ENCODE measurements around the gene ENPP3. TPM values are rescaled to one million over a fixed set of nuclear protein-coding genes. Genes with fewer than 3 reads are reported as not detected.

Gene ENPP3
- total RNA-seq, 1 donor from 2014 or later = 1.0 TPM

GRCh38 chr6:131782764-131783163, 145.7 kb downstream of the ENPP3 start:
- no peak overlapping the region for H3K4me3 ChIP-seq (ENCODE audit: low read length in 3 of 3)
- no peak overlapping the region for H3K27ac ChIP-seq (ENCODE audit: low read depth, low read length)
- H3K27me3 ChIP-seq (ENCODE audit: control insufficient read depth in 3 of 3, insufficient read depth in 3 of 3, low read length in 3 of 3) = no peaks in the 10 kb centered on the region
- peaks cover 0 to 4% (median 0%) of the 10 kb centered on the region in 3 donors for H3K4me1 ChIP-seq (ENCODE audit: control insufficient read depth in 3 of 3, insufficient read depth in 3 of 3, low read length in 3 of 3)
- no peaks in the 10 kb centered on the region for H3K9me3 ChIP-seq (ENCODE audit: control insufficient read depth in 3 of 3, low read length in 3 of 3)
- no peaks in the 10 kb centered on the region for H3K36me3 ChIP-seq (ENCODE audit: control insufficient read depth in 3 of 3, insufficient read depth in 3 of 3, low read length in 3 of 3)
- no peak overlapping the region for H3K9ac ChIP-seq (ENCODE audit: low read depth in 1 of 3, low read length in 3 of 3)

- no peak overlapping the region for H3K9ac ChIP-seq (ENCODE audit: low read depth in 1 of 3, low read length in 3 of 3)
- H3K9me3 ChIP-seq (ENCODE audit: control insufficient read depth in 3 of 3, low read length in 3 of 3) = no peaks in the 10 kb centered on the region
- peaks cover 0 to 4% (median 0%) of the 10 kb centered on the region in 3 donors for H3K4me1 ChIP-seq (ENCODE audit: control insufficient read depth in 3 of 3, insufficient read depth in 3 of 3, low read length in 3 of 3)
- no peaks in the 10 kb centered on the region for H3K27me3 ChIP-seq (ENCODE audit: control insufficient read depth in 3 of 3, insufficient read depth in 3 of 3, low read length in 3 of 3)
- H3K4me3 ChIP-seq (ENCODE audit: low read length in 3 of 3) = no peak overlapping the region
- no peak overlapping the region for H3K27ac ChIP-seq (ENCODE audit: low read depth, low read length)
- no peaks in the 10 kb centered on the region for H3K36me3 ChIP-seq (ENCODE audit: control insufficient read depth in 3 of 3, insufficient read depth in 3 of 3, low read length in 3 of 3)
Measured at GRCh38 chr6:131784561-131784960, 147.5 kb downstream of the ENPP3 start.

- H3K9ac ChIP-seq (ENCODE audit: low read depth in 1 of 3, low read length in 3 of 3) = no peak overlapping the region
- no peaks in the 10 kb centered on the region for H3K27me3 ChIP-seq (ENCODE audit: control insufficient read depth in 3 of 3, insufficient read depth in 3 of 3, low read length in 3 of 3)
- peaks cover 0 to 4% (median 0%) of the 10 kb centered on the region in 3 donors for H3K4me1 ChIP-seq (ENCODE audit: control insufficient read depth in 3 of 3, insufficient read depth in 3 of 3, low read length in 3 of 3)
- H3K36me3 ChIP-seq (ENCODE audit: control insufficient read depth in 3 of 3, insufficient read depth in 3 of 3, low read length in 3 of 3) = no peaks in the 10 kb centered on the region
- H3K4me3 ChIP-seq (ENCODE audit: low read length in 3 of 3) = no peak overlapping the region
- no peak overlapping the region for H3K27ac ChIP-seq (ENCODE audit: low read depth, low read length)
- H3K9me3 ChIP-seq (ENCODE audit: control insufficient read depth in 3 of 3, low read length in 3 of 3) = no peaks in the 10 kb centered on the region
Measured at GRCh38 chr6:131787079-131787478, 150.0 kb downstream of the ENPP3 start.

GRCh38 chr6:131787766-131788712, 150.9 kb downstream of the ENPP3 start:
- H3K27me3 ChIP-seq (ENCODE audit: control insufficient read depth in 3 of 3, insufficient read depth in 3 of 3, low read length in 3 of 3) = no peaks in the 10 kb centered on the region
- H3K9me3 ChIP-seq (ENCODE audit: control insufficient read depth in 3 of 3, low read length in 3 of 3) = no peaks in the 10 kb centered on the region
- H3K4me1 ChIP-seq (ENCODE audit: control insufficient read depth in 3 of 3, insufficient read depth in 3 of 3, low read length in 3 of 3) = peaks cover 0 to 4% (median 0%) of the 10 kb centered on the region in 3 donors
- H3K9ac ChIP-seq (ENCODE audit: low read depth in 1 of 3, low read length in 3 of 3) = no peak overlapping the region
- no peak overlapping the region for H3K4me3 ChIP-seq (ENCODE audit: low read length in 3 of 3)
- H3K27ac ChIP-seq (ENCODE audit: low read depth, low read length) = no peak overlapping the region
- H3K36me3 ChIP-seq (ENCODE audit: control insufficient read depth in 3 of 3, insufficient read depth in 3 of 3, low read length in 3 of 3) = no peaks in the 10 kb centered on the region

- H3K27me3 ChIP-seq (ENCODE audit: control insufficient read depth in 3 of 3, insufficient read depth in 3 of 3, low read length in 3 of 3) = no peaks in the 10 kb centered on the region
- no peak overlapping the region for H3K27ac ChIP-seq (ENCODE audit: low read depth, low read length)
Measured at GRCh38 chr6:131789219-131789618, 152.1 kb downstream of the ENPP3 start.

GRCh38 chr6:131791476-131791875, 154.4 kb downstream of the ENPP3 start:
- Histone ChIP-seq H3K4me1 (ENCODE audit: control insufficient read depth in 3 of 3, insufficient read depth in 3 of 3, low read length in 3 of 3) (peaks cover 0 to 2% (median 0%) of the 10 kb centered on the region in 3 donors), H3K27me3 (ENCODE audit: control insufficient read depth in 3 of 3, insufficient read depth in 3 of 3, low read length in 3 of 3) (no peaks in the 10 kb centered on the region), H3K27ac (ENCODE audit: low read depth, low read length) (no peak overlapping the region), H3K9ac (ENCODE audit: low read depth in 1 of 3, low read length in 3 of 3) (no peak overlapping the region), H3K36me3 (ENCODE audit: control insufficient read depth in 3 of 3, insufficient read depth in 3 of 3, low read length in 3 of 3) (no peaks in the 10 kb centered on the region), H3K9me3 (ENCODE audit: control insufficient read depth in 3 of 3, low read length in 3 of 3) (no peaks in the 10 kb centered on the region), H3K4me3 (ENCODE audit: low read length in 3 of 3) (no peak overlapping the region)

More at GRCh38 chr6:131789219-131789618, 152.1 kb downstream of the ENPP3 start:
- Histone ChIP-seq H3K9ac (ENCODE audit: low read depth in 1 of 3, low read length in 3 of 3) (no peak overlapping the region), H3K4me3 (ENCODE audit: low read length in 3 of 3) (no peak overlapping the region), H3K36me3 (ENCODE audit: control insufficient read depth in 3 of 3, insufficient read depth in 3 of 3, low read length in 3 of 3) (no peaks in the 10 kb centered on the region), H3K9me3 (ENCODE audit: control insufficient read depth in 3 of 3, low read length in 3 of 3) (no peaks in the 10 kb centered on the region), H3K4me1 (ENCODE audit: control insufficient read depth in 3 of 3, insufficient read depth in 3 of 3, low read length in 3 of 3) (peaks cover 0 to 4% (median 0%) of the 10 kb centered on the region in 3 donors)

- no peak overlapping the region for H3K4me3 ChIP-seq (ENCODE audit: low read length in 3 of 3)
- H3K9me3 ChIP-seq (ENCODE audit: control insufficient read depth in 3 of 3, low read length in 3 of 3) = no peaks in the 10 kb centered on the region
- H3K9ac ChIP-seq (ENCODE audit: low read depth in 1 of 3, low read length in 3 of 3) = no peak overlapping the region
- H3K36me3 ChIP-seq (ENCODE audit: control insufficient read depth in 3 of 3, insufficient read depth in 3 of 3, low read length in 3 of 3) = no peaks in the 10 kb centered on the region
- peaks cover 0 to 2% (median 0%) of the 10 kb centered on the region in 3 donors for H3K4me1 ChIP-seq (ENCODE audit: control insufficient read depth in 3 of 3, insufficient read depth in 3 of 3, low read length in 3 of 3)
- no peak overlapping the region for H3K27ac ChIP-seq (ENCODE audit: low read depth, low read length)
- no peaks in the 10 kb centered on the region for H3K27me3 ChIP-seq (ENCODE audit: control insufficient read depth in 3 of 3, insufficient read depth in 3 of 3, low read length in 3 of 3)
Measured at GRCh38 chr6:131792091-131792496, 155.0 kb downstream of the ENPP3 start.

GRCh38 chr6:131795366-131795765, 158.3 kb downstream of the ENPP3 start:
- no peak overlapping the region for H3K9ac ChIP-seq (ENCODE audit: low read depth in 1 of 3, low read length in 3 of 3)
- H3K4me3 ChIP-seq (ENCODE audit: low read length in 3 of 3) = no peak overlapping the region
- no peaks in the 10 kb centered on the region for H3K4me1 ChIP-seq (ENCODE audit: control insufficient read depth in 3 of 3, insufficient read depth in 3 of 3, low read length in 3 of 3)
- peaks cover 0 to 2% (median 0%) of the 10 kb centered on the region in 3 donors for H3K9me3 ChIP-seq (ENCODE audit: control insufficient read depth in 3 of 3, low read length in 3 of 3)
- H3K36me3 ChIP-seq (ENCODE audit: control insufficient read depth in 3 of 3, insufficient read depth in 3 of 3, low read length in 3 of 3) = no peaks in the 10 kb centered on the region
- no peaks in the 10 kb centered on the region for H3K27me3 ChIP-seq (ENCODE audit: control insufficient read depth in 3 of 3, insufficient read depth in 3 of 3, low read length in 3 of 3)
- H3K27ac ChIP-seq (ENCODE audit: low read depth, low read length) = no peak overlapping the region
